HG03196 (cell line): Measurements from ENCODE around the gene MGAT4A.

Experiments
- ATAC-seq: cut with Tn5 transposase; IDR thresholded peaks from one replicate; pipeline ENCODE4 v1.9.1; 2021; ENCODE audit not compliant: unreplicated experiment

Gene MGAT4A

DNA sequence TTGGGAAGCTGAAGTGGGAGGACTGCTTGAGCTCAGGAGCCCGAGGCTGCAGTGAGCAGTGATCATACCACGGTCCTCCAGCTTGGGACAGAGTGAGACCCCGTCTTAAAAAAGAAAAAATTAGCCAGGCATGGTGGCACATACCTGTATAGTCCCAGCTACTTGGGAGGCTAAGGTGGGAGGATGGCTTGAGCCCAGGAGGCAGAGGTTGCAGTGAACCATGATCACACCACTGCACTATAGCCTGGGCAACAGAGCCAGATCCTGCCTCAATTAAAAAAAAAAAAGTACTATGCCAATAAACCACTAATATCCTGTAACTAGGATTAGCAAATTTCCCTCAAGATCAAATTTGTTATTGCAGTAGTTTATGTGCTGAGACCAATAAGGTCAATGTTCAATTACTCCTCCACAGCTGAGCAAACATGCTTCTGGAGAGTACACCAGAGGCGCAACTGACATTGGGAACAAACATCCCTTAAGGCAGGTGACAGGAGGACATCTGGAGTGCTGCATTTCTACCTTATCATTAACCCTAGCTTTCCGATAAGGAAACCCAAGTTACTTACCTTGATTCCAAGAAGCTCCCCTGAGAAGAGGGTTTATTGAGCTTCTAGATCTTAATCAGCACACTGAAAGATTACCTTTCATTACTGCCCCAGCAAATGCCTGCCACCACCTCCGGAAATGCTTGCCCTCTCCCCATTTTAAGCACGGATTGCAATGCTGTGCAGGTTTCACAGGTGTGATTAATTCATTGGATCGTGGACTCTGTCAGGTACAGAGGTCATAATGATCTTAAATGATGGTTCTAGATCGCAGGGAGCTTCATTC is 26.2 kb downstream of the MGAT4A start:
- no peak for ATAC-seq

DNA sequence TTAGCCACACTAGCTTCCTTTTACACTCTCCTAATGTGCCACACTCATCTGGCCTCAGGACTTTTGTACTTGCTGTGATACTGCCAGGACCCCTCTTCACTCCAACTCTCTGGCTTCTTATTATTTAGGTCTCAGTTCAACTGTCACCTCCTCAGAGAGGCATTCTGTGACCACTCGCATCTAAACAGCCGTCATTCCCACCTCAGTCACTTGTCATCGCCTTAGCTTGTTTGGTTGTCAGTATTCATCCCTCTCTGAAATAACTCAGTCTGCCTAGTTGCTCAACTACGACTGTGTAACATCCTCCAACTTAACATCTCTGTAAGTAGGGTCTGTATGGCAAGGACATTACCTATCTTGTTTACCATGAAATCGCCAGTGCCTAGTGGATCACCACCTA is 27.2 kb downstream of the MGAT4A start:
- no peak for ATAC-seq

DNA sequence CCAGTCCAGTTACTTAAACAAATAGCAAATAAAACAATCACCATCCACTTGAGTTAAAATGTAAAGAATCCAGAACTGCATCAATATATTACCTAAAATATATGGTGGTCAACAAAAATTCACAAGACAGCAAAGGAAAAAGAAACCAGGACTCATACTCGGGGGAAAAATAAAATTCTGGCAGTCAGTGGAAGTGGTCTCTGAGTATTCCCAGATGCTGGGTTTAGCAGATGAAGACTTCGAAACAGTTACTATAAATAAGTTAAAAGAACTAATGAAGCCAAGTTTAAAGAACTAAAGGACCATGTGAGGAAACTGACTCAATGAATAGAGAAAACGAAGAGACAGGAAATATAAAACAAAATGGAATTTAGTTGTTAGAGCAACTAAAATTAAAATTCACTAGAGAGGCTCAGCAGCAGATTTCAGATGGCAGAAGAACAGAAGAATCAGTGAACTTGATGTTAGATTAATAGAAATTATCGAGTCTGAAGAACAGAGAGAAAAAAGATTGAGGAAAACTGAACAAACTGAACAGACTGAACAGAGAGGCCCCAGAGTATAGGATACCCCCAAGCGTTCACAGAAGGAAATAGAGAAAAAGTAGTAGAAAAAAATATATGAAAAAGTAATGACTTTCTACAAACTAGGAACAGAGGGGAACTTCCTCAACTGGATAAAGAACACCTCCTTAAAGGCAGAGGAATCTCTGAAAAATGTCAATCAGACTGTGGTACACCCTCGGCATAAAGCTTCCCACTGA is 27.9 kb downstream of the MGAT4A start:
- no peak for ATAC-seq

DNA sequence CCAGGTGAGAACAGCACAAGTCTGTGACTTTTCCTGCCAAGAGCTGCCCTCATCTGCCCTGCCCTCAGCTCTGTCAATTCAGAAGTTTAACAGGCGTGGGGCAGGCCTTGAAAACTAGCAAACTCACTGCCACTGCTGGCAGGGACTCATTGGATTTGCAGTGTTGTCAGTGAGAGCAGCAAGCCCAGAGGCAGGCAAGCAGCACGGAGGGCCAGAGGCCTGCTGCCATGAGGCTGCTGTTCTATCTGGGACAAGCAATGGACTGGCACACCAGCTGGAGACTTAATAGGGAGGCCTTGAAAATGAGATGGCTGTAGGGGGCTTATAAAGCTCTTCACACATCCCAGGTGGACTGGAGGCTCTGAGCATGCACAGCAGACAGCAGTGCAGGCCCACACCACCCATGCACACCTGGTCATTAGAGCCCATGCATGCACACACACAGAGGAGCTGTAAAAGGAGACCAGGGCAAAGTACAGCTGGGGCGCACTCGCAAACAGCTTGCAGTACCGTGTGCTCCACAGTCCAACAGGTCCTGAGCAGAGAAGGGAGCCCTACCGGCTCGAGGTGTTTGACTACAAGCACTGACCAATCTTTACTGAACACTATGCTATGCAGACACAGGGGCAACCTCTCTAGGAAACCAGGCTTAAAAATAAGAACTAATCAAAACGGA is 28.7 kb downstream of the MGAT4A start:
- ATAC-seq = no peak

DNA sequence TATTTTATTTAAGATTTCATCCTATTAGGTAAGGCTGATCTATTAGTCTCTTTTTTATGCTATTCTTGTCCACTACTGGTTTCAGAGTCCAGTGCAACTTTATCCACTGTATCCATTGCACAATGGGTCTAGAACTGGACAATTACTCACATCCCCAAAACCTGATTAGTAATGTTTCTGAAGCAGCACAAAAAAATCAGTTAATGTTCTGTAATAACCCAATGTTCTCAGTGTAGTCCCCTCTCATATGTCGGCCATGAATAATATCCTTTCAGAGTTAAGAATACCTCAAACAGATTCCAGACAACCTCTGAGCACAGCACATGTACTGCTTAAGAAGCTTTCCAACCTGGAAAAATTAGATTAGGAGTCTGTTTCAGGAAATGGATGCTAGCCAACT is 29.7 kb downstream of the MGAT4A start:
- no peak for ATAC-seq

DNA sequence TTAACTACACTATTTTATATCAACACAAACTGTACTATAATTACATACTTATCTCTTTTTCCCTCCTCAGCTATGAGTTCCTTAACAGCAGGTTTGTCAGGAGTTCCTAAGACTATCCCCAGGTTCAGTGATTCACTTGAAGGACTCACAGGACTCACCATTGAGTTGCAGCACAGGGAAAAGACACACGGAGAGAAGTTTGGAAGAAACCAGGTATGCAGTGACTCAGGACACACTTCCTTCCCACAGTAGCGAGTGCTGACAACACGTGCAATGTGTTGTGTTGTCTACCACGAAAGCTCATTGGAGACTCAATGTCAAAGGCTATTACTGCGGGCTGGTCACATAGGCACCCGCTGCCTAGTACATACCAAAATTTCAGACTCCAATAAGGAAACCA is 32.0 kb downstream of the MGAT4A start:
- ATAC-seq = no peak

DNA sequence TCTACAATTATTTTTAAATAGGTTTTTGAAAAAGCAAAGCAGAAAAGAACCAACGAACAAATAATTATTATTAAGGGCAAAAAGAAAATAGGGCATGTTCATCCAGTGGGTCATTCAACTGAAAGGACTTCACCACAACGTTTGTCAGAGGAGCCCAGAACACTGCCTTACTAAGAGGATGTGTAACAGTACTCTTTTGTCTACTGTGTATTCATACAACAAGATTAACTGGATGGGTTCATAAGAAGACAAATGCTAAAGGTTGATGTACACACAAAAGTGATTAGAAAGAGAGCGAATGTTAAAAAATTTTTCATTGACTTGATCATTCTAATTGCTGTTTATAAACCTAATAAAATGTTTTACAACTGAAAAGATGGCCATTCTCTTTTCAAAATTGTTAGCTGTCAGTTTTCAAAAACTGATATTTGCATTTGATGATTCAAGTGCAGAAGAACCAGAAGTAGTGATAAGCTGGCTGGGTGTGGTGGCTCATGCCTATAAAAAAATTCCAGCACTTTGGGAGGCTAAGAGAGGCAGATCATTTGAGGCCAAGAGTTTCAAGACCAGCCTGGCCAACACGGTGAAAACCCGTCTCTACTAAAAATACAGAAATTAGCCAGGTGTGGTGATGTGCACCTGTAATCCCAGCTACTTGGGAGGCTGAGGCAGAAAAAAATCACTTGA is 33.1 kb downstream of the MGAT4A start:
- no peak for ATAC-seq

DNA sequence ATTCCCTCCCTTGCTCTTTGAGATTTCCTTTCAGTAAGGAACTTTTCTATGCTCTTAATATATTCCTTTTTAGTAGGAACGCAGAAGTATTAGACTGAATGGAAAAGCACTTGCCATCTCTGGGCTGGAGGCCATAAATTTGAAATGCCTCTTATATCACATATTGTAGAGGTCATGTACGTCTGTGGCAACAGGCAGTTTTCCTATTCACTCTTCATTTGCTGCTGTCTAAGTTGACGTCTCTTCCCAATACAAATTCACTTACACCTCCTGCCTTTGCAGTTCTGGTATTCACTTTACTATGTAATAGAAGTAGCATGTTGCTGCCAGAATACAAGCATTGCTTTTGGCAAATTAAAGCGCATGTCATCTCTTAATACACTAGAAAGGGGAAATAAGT is 34.7 kb downstream of the MGAT4A start:
- no peak for ATAC-seq

DNA sequence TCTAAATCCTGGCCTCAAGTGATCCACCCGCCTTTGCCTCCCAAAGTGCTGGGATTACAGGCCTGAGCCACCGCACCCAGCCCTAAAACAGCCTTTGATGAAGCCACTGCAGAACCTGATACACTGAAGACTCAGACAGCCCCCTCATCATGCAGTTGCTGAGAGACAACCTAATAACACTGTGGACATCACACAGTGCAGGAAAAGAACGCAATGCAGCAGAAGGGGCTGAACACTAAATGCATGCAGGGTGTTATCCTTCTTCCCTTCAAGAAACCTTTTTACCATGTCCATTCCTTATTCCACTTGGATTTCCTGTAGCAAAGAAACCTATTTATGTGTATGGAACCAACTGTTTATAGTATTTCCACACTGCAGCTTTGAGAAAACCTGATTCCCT is 35.7 kb downstream of the MGAT4A start:
- no peak for ATAC-seq

DNA sequence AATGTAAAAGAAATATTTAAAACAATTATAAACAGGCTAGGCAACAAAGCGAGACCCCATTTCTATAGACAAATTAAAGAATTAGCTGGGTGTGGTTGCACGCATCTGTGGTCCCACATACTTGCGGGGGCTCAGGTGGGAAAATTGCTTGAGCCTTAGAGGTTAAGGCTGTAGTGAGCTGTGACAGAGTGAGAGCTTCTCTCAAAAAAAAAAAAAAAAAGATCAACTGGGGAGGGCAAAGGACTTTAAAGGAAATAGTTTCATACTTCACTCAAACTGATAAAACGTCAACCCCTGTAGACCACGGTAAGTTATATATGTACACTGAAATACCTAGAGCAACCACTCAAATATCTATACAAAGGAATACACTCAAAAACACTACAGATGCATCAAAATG is 37.5 kb downstream of the MGAT4A start:
- ATAC-seq = no peak

DNA sequence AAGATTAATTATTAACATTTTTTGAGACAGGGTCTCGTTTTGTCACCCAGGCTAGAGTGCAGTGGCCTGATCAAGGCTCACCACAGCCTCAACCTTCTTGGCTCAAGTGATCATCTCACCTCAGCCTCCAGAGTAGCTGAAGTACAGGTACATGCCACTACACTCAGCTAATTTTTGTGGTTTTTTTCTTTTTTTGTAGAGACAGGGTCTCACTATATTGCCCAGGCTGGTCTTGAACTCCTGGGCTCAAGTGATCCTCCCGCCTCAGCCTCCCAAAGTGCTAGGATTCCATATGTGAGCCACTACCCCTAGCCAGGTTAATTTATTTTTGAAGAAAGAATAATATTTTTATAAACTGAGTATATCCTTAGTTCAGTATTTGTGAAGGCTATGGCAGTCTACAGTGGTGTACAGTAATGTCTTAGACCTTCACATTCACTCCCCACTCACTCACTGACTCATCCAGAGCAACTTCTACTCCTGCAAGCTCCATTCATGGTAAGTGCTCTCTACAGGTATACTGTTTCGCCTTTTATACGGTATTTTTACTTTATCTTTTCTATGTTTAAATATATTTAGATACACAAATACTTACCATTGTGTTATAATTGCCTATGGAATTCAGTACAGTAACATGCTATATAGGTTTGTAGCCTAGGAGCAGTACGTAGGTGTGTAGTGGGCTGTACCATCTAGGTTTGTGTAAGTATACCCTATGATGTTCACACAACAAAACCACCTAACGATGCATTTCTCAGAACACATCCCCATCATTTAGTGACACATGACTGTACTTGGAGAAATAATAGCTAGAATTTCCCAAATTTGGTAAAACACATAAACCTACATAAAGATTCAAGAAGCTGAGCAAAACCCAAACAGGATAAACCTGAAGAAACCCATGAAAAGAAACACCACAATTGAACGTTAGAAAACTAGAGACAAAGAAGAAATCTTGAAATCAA is 38.6 kb downstream of the MGAT4A start:
- no peak for ATAC-seq

DNA sequence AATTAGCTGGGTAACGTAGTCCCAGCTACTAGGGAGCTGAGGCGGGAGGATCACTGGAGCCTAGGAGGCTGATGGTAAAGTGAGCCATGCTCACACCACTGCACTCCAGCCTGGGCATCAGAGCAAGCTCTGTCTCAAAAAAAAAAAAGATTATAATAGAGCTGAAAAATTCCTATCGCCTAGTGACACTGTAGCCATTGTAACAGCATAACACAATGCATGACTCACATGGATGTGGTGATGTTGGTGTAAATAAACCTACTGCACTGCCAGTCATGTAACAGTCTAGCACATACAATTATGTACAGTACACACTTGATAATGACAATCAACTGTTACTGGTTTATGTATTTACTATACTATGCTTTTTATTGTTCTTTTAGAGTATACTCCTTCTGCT is 39.6 kb downstream of the MGAT4A start:
- no peak for ATAC-seq

DNA sequence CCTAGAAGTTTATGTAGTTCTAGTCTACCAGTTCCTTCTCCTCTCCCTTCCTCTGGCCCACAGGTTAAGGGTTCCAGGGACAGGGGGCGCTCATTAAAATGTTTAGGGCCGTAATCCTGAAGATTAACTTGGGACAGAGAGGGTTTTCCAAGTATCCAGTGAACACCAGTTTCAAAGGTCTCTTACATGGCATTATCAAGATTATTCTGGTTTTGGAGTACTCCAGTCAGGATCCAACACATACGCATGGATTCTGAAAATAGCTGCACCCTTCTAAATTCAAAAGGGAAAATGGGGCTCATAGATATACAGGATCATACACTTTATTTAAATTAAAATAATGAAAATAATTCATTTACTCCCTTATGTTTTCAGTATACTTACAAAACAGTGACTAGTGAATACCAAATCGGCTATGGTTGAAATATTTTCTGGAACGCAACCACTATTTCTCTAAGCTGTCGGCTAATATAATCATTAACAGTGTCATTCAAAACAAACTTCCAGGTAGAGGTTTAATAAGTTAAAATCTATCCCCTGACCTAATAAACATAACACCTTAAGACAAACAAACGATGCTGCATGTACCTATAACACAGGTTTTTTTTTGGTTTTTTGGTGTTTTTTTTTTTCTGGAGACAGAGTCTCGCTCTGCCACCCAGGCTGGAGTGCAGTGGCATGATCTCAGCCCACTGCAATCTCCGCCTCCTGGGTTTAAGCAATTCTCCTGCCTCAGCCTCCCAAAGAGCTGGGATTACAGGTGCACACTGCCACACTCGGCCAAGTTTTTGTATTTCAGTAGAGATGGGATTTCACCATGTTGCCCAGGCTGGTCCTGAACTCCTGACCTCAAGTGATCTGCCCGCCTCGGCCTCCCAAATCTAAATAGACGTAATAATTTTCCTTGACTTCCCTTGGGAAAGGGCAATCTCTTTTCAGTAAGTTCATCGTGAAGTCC is 44.7 kb downstream of the MGAT4A start:
- ATAC-seq = no peak

DNA sequence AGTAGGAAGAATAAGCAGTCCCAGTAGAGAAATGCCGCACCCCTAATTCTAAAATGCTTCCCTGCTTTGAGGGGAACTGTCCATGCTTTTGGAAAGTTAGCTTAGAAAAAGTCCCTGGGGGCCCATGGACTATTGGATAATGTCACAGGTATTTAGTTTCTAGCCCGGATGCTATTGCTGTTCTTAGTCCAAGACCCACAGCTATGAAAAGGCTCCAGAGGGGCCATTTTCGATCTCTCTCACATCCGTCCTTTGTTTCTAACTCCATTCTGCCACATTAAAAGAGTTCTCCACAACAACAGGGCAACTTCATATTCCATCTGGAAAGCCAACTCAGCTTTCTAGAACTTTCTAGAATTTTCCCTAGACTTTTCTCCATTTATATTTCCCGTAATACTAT is 47.2 kb downstream of the MGAT4A start:
- ATAC-seq = no peak

DNA sequence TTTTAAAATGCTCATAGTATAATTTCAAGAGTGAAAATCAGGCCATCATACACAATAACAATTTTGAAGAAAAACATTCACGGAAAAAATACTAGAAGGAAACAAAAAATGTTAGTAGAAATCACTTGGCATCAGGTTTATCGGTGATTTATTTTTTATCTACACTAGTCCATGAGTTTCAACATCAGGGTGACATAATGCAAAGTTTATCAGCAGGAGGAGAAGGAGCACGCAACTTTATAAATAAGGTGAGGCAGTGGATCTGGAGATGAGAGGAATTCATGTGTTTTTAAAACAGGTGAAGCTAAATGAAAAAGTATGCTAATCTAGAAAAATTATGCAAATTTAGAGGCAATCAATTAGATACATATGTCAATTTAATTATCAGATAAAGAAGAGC is 54.2 kb downstream of the MGAT4A start:
- ATAC-seq = no peak

DNA sequence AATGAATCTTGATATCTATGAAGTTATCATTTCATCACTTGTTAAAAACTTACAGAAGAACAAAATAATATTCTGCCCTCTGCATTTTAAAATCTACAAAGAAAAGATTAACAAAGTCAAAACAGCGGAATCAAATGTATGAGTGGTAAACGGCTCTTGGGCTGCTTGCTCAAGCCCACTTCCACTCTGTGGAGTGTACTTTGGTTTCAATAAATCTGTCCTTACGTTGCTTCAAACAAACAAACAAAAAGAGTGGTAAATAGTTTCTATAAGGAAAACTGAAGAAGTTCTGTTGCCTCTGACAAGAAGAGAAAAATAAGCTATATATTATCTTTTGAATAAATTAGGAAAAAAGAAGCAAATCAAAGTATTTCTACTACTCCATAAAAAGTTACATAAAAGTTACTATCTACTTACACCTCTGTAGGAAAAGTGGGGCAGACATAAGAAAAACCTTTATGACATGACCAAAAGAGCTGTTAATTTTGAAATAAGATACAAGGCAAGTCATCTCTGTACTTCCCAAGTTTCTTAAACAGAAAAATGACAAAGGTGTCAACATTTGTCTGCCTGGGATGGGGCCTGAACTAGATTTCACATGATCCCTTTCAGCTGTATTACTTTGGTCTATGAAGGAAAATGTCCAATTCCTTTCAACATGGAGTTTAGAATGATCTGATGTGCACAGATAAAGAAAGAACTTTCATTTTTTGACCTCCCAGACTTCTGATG is 56.5 kb downstream of the MGAT4A start:
- no peak for ATAC-seq

DNA sequence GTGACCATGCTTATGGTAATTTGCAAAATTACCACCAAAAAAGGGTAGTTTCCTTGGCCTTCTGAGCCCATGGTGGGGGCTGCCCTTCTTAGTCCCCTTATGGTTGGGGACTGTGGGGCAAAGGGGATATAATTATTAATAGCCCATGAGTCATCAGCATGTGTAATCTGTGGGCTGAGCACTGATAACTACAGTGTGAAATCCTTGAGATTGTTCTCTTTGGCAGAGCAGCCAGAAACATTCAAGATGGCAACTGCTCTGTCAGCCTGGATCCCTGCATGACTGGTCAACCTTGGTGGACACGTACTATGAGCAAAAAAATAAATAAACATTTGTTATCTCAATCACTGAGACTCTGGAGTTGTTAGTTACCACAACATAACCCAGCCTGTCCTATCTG is 61.3 kb downstream of the MGAT4A start:
- no peak for ATAC-seq

DNA sequence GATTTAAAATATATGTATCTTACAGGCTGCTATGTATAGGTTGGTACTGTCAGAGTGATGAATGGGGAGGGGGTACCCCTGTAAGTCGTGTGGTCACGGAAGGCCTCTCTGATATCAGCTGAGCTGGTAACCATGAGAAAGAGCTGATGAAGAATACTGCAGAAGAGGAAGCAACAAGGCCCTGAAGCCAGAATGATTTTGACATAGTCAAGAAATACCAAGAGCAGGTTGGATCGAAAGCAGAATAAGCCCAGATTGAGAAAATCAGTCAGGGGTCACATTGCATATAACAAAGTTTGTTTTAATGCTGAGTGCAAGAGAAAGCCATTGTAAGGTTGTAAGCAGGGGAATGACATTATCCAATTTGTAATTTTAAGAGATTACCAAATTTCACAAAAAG is 65.3 kb downstream of the MGAT4A start:
- ATAC-seq = no peak
